AG04450 (cell line): ENCODE data around the gene OGDH. TPM values are rescaled to one million over a fixed set of nuclear protein-coding genes. Genes with fewer than 3 reads are reported as not detected.

Experiments
- CTCF ChIA-PET: fragments of 300-600, 350-600 bp; formaldehyde crosslinking; extraction: SDS; loops from one replicate; lab custom pipeline; 2022; ENCODE audit warnings: antibody characterized with exemption, inconsistent platforms; lab: Charles Lee
- POLR2A ChIA-PET: fragments of 350-600 bp; formaldehyde crosslinking; extraction: SDS; loops from one replicate; lab custom pipeline; 2021; ENCODE audit warnings: antibody characterized with exemption, inconsistent platforms; lab: Yijun Ruan, JAX
- DNase-seq: peaks from one replicate; pipeline ENCODE4 v3.0.0-alpha.2; 2011; ENCODE audit warnings: low read depth, low spot score
- H3K27ac ChIP-seq: one replicate; pipeline ENCODE4 v1.5.1; 2012; ENCODE audit warnings: low read depth, low read length, control low read depth
- H3K27me3 ChIP-seq: one replicate; pipeline ENCODE4 v1.6.0; 2012; ENCODE audit warnings: low read length; ENCODE audit not compliant: control insufficient read depth, insufficient read depth
- H3K4me3 ChIP-seq: 2 replicates; pipeline ENCODE4 v1.5.1; 2011; ENCODE audit warnings: mild to moderate bottlenecking, low read depth, low read length, control low read depth
- H3K9me3 ChIP-seq: 2 replicates; pipeline ENCODE4 v1.5.1; 2012; ENCODE audit warnings: low read length; ENCODE audit not compliant: control insufficient read depth, insufficient read depth
- polyA plus RNA-seq: library from polyadenylated mRNA; depleted of rRNA; stranded (reverse); fragments of >200 nt; gene quantifications from 2 replicates; pipeline ENCODE4 v1.2.3, GENCODE V29; 2011
- TF ChIP-seq, protein P1 (sequence below): IDR thresholded peaks from 2 replicates; pipeline ENCODE4 v1.5.1; 2011; ENCODE audit warnings: low read depth, low read length, control low read depth, inconsistent platforms

Gene OGDH
- polyA plus RNA-seq, 1 experiment, result 35.8 TPM

DNA sequence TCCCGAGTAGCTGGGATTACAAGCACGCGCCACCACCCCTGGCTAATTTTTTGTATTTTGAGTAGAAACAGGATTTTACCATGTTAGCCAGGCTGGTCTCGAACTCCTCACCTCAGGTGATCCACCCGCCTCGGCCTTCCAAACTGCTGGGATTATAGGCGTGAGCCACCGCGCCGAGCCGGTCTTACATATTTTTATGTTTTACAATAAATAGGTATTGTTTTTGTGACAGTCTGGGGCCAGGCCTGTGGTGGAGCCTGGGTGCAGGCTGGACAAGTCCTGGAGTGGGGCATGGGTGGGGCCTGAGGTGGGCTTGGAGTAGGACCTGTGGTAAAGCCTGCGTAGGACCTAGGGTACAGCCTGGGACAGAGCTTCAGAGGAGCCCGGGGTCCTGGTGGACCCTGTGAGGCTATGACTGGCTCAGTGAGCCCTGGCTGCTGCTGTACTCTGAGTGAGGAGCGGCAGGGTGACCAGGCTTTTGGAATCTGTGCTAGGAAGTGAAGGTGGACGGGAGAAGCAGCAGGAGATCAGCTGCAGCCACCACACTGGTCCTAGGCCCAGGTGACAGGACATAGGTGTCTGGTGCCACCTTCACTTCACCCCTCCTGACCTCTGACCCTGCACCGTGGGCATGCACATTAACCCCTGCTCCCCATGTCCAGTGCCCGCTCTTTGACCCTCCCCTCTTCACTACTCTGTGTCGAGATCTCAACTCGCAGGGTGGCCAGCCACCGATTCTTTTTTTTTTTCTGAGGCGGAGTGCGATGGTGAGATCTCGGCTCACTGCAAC lies 132.6 kb downstream of the OGDH start:
- H3K4me3 ChIP-seq, result no peak overlapping the region
- H3K27ac ChIP-seq, result no peak overlapping the region
- ChIA-PET POLR2A (interaction anchor here (0.7 kb wide), 1 partner anchor 58 kb away, joined by 4 read pairs; the partner anchor contains the start of gene PPIA), CTCF (no interaction called here)
- no peak for DNase-seq
- no peaks in the 10 kb centered on the region for H3K27me3 ChIP-seq
- TF ChIP-seq, protein P1, sequence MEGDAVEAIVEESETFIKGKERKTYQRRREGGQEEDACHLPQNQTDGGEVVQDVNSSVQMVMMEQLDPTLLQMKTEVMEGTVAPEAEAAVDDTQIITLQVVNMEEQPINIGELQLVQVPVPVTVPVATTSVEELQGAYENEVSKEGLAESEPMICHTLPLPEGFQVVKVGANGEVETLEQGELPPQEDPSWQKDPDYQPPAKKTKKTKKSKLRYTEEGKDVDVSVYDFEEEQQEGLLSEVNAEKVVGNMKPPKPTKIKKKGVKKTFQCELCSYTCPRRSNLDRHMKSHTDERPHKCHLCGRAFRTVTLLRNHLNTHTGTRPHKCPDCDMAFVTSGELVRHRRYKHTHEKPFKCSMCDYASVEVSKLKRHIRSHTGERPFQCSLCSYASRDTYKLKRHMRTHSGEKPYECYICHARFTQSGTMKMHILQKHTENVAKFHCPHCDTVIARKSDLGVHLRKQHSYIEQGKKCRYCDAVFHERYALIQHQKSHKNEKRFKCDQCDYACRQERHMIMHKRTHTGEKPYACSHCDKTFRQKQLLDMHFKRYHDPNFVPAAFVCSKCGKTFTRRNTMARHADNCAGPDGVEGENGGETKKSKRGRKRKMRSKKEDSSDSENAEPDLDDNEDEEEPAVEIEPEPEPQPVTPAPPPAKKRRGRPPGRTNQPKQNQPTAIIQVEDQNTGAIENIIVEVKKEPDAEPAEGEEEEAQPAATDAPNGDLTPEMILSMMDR, result no peak
- no peaks in the 10 kb centered on the region for H3K9me3 ChIP-seq

DNA sequence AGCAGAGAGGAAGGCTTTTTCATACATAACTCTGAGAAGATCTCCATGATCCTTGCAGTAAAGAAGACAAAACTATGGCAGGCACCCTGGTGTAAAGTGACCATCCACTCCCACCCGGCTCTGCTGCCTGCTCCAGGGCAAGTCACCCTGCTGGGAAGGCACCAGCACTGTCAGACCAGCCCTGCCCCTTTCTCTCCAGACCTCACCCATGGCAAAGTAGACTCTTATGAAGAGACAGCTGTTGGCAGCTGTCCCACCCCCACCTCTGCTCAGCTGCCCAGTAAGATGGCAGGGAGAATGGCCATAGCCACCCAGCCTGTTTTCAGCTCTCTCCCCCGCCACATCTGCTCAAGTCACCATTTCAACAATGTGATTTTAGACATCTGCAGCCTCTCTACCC lies 133.6 kb downstream of the OGDH start:
- no peak overlapping the region for H3K27ac ChIP-seq
- no peak for DNase-seq
- CTCF ChIA-PET, result no interaction called here
- H3K9me3 ChIP-seq, result no peaks in the 10 kb centered on the region
- POLR2A ChIA-PET, result no interaction called here
- no peak overlapping the region for H3K4me3 ChIP-seq
- TF ChIP-seq, protein P1, result no peak
- H3K27me3 ChIP-seq, result no peaks in the 10 kb centered on the region

DNA sequence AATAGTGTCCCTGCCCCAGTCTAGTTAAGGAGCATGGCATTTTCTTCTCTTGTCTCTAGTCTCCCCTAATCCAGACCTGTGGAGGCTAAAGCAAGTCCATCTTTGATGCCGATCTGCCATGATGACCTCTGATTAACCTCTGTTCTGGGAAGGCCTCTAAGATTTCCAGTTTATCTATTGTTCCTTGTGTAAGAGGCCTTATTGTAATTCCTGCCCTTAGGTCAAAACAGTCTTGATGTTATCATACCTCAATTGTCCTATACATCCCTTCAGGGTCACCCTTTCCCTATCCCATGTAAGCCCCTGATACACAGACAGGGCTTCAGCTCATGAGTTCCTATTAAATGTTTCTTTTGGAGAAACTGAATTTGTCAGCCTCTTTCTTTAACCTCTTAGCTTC lies 137.3 kb downstream of the OGDH start:
- Histone ChIP-seq H3K27me3 (no peaks in the 10 kb centered on the region), H3K9me3 (no peaks in the 10 kb centered on the region), H3K27ac (no peak overlapping the region), H3K4me3 (no peak overlapping the region)
- DNase-seq, result no peak
- ChIA-PET CTCF (no interaction called here), POLR2A (no interaction called here)
- TF ChIP-seq, protein P1, result no peak

DNA sequence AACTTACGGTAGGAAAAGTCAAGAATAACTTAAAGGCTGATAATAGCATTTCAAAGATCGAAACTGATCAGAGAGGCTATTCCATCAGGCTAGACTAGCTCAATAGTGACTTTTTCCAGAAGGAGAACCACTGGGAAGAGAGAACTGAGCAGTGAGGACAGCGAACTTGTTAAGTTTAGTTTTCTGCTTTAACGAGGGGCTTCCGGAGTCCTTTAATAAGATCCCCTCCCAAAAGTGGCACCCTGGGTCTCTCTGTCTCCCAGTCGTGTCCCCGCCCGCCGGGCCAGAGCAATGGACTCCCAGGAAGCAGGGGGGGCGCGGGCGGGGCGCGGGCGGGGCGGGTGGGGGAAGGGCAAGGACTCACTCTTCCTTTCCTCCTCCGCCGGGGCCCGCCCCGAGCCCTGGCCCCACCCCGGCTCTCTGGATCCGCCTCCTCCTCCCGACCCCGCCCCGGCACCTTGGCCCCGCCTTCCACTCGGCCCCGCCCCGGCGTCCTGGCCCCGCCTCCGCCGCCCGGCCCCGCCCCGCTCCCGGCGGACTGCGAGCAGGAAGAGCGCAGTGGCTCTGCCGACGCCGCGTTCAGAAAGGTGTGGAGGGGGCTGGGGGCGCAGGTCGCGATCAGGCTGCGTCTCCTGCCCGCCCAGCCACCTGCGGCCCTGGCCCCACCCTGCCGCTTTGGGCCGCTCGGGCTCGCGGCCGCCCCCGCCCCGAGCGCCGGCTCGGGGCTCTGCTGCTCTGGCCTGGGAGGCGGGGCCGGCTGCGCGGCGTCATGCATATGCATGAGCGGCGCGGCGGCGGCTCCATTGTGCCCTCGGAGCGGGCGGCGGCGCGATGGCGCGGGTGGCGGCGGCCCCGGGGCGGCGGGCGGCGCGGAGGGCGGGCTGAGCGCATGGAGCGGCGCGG lies 141.9 kb downstream of the OGDH start, which contains the start of gene ZMIZ2:
Gene ZMIZ2 (plus strand): TSS at position 803 of the 903 bp plus-strand sequence. CDS start 7,403 bp downstream, outside the sequence.
- ChIA-PET POLR2A (interaction anchor here (0.9 kb wide), 1 partner anchor 166 kb away, joined by 3 read pairs; the partner anchor contains the start of gene TMED4), CTCF (no interaction called here)
- peak; percentile 39 for DNase-seq
- Histone ChIP-seq H3K27me3 (no peaks in the 10 kb centered on the region), H3K4me3 (peak within 1 kb of the TSS; percentile 89), H3K9me3 (no peaks in the 10 kb centered on the region; the same call in 1 of the 2 replicates), H3K27ac (peak within 1 kb of the TSS; percentile 54)
- TF ChIP-seq, protein P1, result no peak
